Effector memory CD4-positive, alpha-beta T cell (primary cell): ENCODE results near the gene ANKS1A.

Experiments
- DNase-seq, 3 donors: peaks; one replicate each; pipeline ENCODE4 v3.0.0-alpha.2; 2020
- H3K27ac ChIP-seq: 2 replicates; pipeline ENCODE4 v1.7.0; 2013; ENCODE audit warnings: mild to moderate bottlenecking, low read length, moderate library complexity; ENCODE audit not compliant: insufficient read depth, poor library complexity, severe bottlenecking
- H3K27me3 ChIP-seq: replicated peaks from 2 replicates; pipeline ENCODE4 v1.7.0; 2013; ENCODE audit warnings: mild to moderate bottlenecking, low read length; ENCODE audit not compliant: insufficient read depth, control insufficient read depth, poor library complexity, severe bottlenecking
- H3K36me3 ChIP-seq: 2 replicates; pipeline ENCODE4 v1.7.0; 2013; ENCODE audit warnings: mild to moderate bottlenecking, low read length, moderate library complexity; ENCODE audit not compliant: control insufficient read depth, insufficient read depth
- H3K4me1 ChIP-seq: 2 replicates; pipeline ENCODE4 v1.7.0; 2013; ENCODE audit warnings: low read length, mild to moderate bottlenecking; ENCODE audit not compliant: control insufficient read depth, insufficient read depth, poor library complexity, severe bottlenecking
- H3K4me3 ChIP-seq: 2 replicates; pipeline ENCODE4 v1.7.0; 2013; ENCODE audit warnings: low read length, low read depth, mild to moderate bottlenecking; ENCODE audit not compliant: insufficient read depth, poor library complexity, severe bottlenecking
- H3K9me3 ChIP-seq: 2 replicates; pipeline ENCODE4 v1.7.0; 2013; ENCODE audit warnings: mild to moderate bottlenecking, low read length, moderate library complexity; ENCODE audit not compliant: control insufficient read depth

The ANKS1A gene

DNA sequence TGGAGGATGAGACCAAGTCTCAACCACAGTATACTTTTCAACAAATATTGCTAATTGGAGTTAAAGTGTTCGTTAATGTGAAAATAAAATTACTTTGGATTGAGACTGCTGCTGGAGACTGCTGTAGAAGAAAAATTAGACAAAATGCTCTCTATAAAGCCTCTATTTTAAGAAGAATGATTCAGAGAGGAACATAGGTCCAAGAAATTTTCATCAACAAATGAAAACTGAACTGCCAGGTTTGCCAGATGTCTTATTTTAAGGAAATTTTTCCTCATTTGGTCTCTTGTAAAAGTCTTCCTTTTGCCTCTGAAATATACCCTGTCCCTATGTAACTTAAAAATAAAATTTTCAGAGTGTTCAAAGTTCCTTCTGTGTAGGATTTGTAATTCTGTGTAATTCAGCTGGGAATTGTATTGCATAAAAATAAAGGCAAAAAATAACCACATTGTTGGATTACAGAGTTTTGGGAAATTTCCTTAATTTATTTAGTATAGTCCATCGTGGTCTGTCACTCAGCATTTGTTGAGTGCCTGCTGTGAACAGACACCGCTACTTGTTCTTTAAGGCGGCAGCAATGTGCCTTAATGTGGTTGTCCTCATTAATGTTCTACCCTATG lies 27.4 kb downstream of the ANKS1A start:
- Histone ChIP-seq H3K9me3 (no peaks in the 10 kb centered on the region), H3K4me1 (peaks cover 10% of the 10 kb centered on the region), H3K36me3 (peaks cover 6% of the 10 kb centered on the region), H3K4me3 (no peak overlapping the region), H3K27me3 (no peaks in the 10 kb centered on the region), H3K27ac (no peak overlapping the region)
- DNase-seq, result no peak

DNA sequence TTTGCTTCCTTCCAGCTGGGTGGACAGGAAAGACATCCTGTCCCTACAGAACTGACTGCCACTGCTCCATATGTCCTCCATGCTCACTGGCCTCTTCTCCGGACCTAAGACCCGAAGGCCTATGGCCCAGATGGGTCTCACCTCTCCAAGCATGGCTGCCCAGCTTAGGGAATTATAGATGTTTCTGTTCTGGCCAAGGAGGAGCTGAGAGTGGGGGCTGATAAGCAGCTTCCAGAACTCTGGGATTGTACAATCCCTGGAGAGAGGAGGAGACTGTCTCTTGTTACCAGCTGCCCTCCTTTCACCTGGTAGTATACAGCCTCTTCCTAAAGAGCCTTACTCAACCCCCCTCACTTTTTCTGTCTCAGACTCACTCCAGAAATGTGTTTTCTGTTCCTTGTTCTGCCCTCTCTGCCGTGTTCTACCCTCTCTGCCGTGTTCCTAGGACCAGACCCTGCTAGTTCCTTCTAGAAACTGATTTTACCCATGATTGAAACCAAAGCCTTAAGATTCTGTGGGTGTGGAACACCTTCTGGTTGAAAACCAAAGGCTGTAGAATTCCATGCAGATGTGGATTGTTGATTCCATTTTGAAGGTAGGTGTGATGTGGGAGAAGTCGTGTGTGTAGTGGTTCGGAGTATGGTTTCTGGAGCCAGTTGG lies 28.7 kb downstream of the ANKS1A start:
- DNase-seq, result no peak
- H3K27ac ChIP-seq, result no peak overlapping the region
- H3K36me3 ChIP-seq, result peaks cover 6% of the 10 kb centered on the region
- H3K9me3 ChIP-seq, result no peaks in the 10 kb centered on the region
- H3K4me3 ChIP-seq, result no peak overlapping the region
- H3K27me3 ChIP-seq, result no peaks in the 10 kb centered on the region
- peaks cover 5% of the 10 kb centered on the region for H3K4me1 ChIP-seq

DNA sequence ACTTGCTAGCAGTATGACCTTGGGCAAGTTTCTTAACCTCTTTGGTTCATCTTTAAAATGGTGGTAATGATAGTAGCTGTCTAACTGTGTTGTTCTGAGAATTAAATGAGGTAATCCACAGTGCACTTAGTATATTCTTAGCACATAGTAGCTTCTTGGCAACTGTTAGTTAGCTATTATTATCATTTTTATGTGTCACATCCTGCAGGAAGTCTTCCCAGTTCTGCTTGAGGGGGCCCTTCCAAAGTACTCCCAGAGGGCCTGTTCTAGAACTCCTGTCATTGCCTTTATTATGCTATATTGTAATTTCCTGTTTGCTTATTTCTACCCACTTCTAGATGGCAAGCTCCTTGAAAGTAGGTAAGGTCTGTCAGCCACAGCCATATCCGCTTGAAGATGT lies 30.6 kb downstream of the ANKS1A start:
- Histone ChIP-seq H3K4me3 (no peak overlapping the region), H3K27me3 (no peaks in the 10 kb centered on the region), H3K36me3 (peaks cover 6% of the 10 kb centered on the region), H3K4me1 (no peaks in the 10 kb centered on the region), H3K27ac (no peak overlapping the region), H3K9me3 (no peaks in the 10 kb centered on the region)
- DNase-seq, result no peak

DNA sequence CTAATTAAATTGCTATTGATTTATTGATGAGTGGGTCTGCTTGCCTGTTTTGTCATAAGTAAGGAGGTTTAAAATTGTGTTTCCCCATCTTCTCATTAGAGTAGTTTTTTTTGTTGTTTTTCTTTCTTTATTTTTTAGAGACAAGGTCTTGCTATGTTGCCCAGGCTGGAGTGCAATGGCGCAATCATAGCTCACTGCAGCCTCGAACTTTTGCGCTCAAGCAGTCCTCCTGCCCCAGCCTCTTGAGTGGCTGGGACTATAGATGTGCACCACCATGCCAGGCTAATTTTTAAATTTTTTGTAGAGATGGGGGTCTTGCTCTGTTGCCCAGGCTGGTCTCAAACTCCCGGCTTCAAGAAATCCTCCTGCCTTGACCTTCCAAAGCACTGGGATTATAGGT lies 31.0 kb downstream of the ANKS1A start:
- H3K9me3 ChIP-seq, result no peaks in the 10 kb centered on the region
- H3K36me3 ChIP-seq, result peaks cover 6% of the 10 kb centered on the region
- H3K27me3 ChIP-seq, result no peaks in the 10 kb centered on the region
- H3K4me1 ChIP-seq, result no peaks in the 10 kb centered on the region
- DNase-seq, result no peak
- no peak overlapping the region for H3K27ac ChIP-seq
- H3K4me3 ChIP-seq, result no peak overlapping the region

DNA sequence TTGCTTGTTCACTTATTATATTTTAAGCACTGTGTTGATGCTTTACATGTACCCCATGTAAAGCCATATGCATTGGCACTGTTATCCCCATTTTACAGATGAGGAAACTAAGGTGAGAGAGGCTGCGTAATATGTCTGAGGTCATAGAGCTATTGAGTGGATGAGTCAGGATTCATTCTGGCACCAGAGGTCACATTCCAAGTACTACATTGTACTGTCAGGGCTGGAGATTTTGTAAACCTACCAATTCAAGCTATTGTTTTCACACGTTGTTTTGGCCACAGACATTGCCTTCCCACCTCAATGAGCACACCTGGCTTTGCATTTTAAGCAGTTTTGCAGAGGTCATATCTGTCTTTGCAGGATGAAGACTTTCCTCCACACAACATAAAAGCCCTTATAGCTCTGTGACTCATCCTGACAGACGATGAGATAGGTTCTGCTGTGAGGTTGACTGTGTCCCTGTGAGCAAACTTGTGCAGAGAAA lies 33.2 kb downstream of the ANKS1A start:
- Histone ChIP-seq H3K4me3 (no peak overlapping the region), H3K27ac (no peak overlapping the region), H3K4me1 (no peaks in the 10 kb centered on the region), H3K36me3 (peaks cover 6% of the 10 kb centered on the region), H3K9me3 (no peaks in the 10 kb centered on the region), H3K27me3 (no peaks in the 10 kb centered on the region)
- DNase-seq, result no peak

- no peaks in the 10 kb centered on the region for H3K4me1 ChIP-seq
- H3K27me3 ChIP-seq, result no peaks in the 10 kb centered on the region
- no peaks in the 10 kb centered on the region for H3K9me3 ChIP-seq
- H3K27ac ChIP-seq, result no peak overlapping the region
- H3K36me3 ChIP-seq, result no peaks in the 10 kb centered on the region
- H3K4me3 ChIP-seq, result no peak overlapping the region
- DNase-seq, result no peak
Measured at GRCh38 chr6:34924831-34925625, 36.0 kb downstream of the ANKS1A start.

DNA sequence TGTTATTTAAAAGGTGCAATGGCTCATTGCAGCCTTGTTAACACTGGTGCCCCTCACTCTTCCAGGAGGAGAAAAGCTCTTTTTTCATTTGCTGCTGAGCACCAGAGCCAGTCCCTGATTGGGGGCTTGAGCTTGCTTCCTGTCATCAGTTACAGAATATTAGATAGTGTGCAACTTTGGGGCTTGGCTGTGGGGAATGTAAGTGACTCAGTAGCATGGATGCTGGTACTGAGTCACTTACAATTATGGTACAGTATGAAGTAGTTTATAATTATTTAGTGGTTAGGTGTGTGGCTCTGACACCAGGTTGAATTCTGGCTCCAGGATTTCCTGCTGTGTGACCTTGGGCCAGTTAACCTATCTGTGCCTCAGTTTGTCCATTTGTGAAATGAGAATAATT lies 37.6 kb downstream of the ANKS1A start:
- no peaks in the 10 kb centered on the region for H3K36me3 ChIP-seq
- no peak overlapping the region for H3K27ac ChIP-seq
- no peaks in the 10 kb centered on the region for H3K4me1 ChIP-seq
- no peaks in the 10 kb centered on the region for H3K27me3 ChIP-seq
- H3K4me3 ChIP-seq, result no peak overlapping the region
- no peak for DNase-seq
- no peaks in the 10 kb centered on the region for H3K9me3 ChIP-seq

DNA sequence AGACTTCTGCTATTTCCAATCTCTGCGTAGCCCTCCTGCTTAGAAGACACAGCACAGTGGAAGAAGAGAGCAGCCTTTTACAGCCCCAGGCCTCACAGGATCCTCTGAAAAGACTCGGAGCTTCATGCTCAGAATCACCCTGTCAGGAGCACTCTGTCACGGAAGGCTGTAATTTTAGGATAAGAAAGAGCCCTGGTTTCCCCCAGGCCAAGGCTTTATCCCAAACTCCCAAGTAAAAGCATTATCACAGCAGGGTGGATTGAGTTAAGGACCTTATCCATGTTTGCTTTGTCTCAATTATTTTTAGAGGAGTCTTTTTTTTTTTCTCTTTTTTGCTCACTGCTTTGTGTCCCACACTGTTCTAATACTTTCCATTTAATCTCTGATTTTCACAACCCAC lies 39.2 kb downstream of the ANKS1A start:
- Histone ChIP-seq H3K27me3 (no peaks in the 10 kb centered on the region), H3K4me1 (no peaks in the 10 kb centered on the region), H3K27ac (no peak overlapping the region), H3K4me3 (no peak overlapping the region), H3K36me3 (no peaks in the 10 kb centered on the region), H3K9me3 (no peaks in the 10 kb centered on the region)
- DNase-seq, result no peak

DNA sequence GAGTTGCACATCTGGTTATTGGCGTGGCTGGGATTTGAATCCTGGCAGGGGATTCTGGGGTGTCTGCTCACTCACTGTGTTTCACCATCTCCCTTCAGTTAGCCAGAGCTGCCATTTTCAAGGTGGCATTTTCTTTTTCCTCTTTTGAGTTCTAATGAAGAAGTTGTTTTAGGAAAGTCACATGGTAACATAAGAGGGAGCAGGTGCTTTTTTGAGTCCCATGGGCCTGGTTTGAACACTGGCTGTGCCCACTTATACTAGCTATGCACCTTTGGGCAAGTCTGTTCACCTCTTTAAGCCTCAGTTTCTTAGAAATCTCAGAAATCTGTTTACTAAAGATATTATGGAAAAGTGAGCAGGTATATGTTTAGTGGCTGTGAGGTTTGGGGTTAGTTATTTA lies 39.6 kb downstream of the ANKS1A start:
- Histone ChIP-seq H3K4me1 (no peaks in the 10 kb centered on the region), H3K27ac (no peak overlapping the region), H3K9me3 (no peaks in the 10 kb centered on the region), H3K27me3 (no peaks in the 10 kb centered on the region), H3K36me3 (no peaks in the 10 kb centered on the region), H3K4me3 (no peak overlapping the region)
- no peak for DNase-seq
